Body of pancreas (tissue), 4 donors: ENCODE measurements around the gene TRAPPC6A. TPM values are rescaled to one million over a fixed set of nuclear protein-coding genes. Genes with fewer than 3 reads are reported as not detected.
A peak's percentile ranks its signal among the peaks of the same experiment; 100 is the strongest.

Experiments
- ATAC-seq: fragments of 150-250 bp; one replicate; pipeline ENCODE4 v1.9.1; 2016
- DNase-seq, 4 donors: peaks; one replicate each; pipeline ENCODE4 v3.0.0-alpha.2; 2019
- H3K27ac ChIP-seq, 4 donors: fragments of 200-600 bp; sonication (generic); 1 replicate in 3 of 4; 2 replicates in 1 of 4; pipeline versions ENCODE4 v1.5.1 to v1.6.1; 2016 to 2019; ENCODE audit warnings: mild to moderate bottlenecking in 1 of 4, mixed read lengths in 1 of 4, moderate library complexity in 1 of 4
- H3K27me3 ChIP-seq, 2 donors: fragments of 200-600 bp; sonication (generic); one replicate each; pipeline ENCODE4 v1.6.0; 2016; ENCODE audit warnings: mild to moderate bottlenecking in 1 of 2
- H3K36me3 ChIP-seq, 2 donors: fragments of 200-600 bp; sonication (generic); replicated peaks in 1 of 2; 2 replicates each; pipeline ENCODE4 v1.5.1; 2016; ENCODE audit warnings: low read depth in 2 of 2; ENCODE audit not compliant: insufficient read depth in 1 of 2
- H3K4me1 ChIP-seq: fragments of 200-600 bp; sonication (generic); one replicate; pipeline ENCODE4 v1.6.0; 2016
- H3K4me3 ChIP-seq, 2 donors: fragments of 200-600 bp; sonication (generic); 1 replicate in 1 of 2; 2 replicates in 1 of 2; pipeline ENCODE4 v1.5.1; 2016 to 2019
- H3K9me3 ChIP-seq, 3 donors: fragments of 200-600 bp; sonication (generic); 1 replicate in 2 of 3; 2 replicates in 1 of 3; pipeline ENCODE4 v1.5.1; 2016
- CTCF ChIP-seq, 7 experiments: fragments of 450-650 bp in 4 of 7; fragments of 200-600 bp in 3 of 7; sonication (generic) in 3 of 7; IDR thresholded peaks; one replicate each; pipeline ENCODE4 v1.5.1; 2016 to 2019; ENCODE audit warnings: antibody characterized with exemption in 7 of 7
- POLR2A ChIP-seq, 3 donors: fragments of 450-650 bp; IDR thresholded peaks; one replicate each; pipeline ENCODE4 v1.6.1; 2016; ENCODE audit warnings: antibody characterized with exemption in 3 of 3, mild to moderate bottlenecking in 2 of 3
- WGBS, 2 donors: methylation state at CpG; one replicate each; pipeline ENCODE4 v1.1.5; 2017; 5-methylcytosine and 5-hydroxymethylcytosine counted together
- intact Hi-C: fragments of 100-400 bp; cut with DNase I; formaldehyde crosslinking; loops from one replicate; pipeline ENCODE4 v1.15.1; 2023
- total RNA-seq, 2 donors: library from RNA; depleted of rRNA; stranded (reverse); fragments of >200 nt; gene quantifications; one replicate each; pipeline ENCODE4 v1.1.0, GENCODE V29; 2016

The TRAPPC6A gene
- total RNA-seq, 2 donors from 2014 or later: 8.3 TPM; not detected in 1

DNA sequence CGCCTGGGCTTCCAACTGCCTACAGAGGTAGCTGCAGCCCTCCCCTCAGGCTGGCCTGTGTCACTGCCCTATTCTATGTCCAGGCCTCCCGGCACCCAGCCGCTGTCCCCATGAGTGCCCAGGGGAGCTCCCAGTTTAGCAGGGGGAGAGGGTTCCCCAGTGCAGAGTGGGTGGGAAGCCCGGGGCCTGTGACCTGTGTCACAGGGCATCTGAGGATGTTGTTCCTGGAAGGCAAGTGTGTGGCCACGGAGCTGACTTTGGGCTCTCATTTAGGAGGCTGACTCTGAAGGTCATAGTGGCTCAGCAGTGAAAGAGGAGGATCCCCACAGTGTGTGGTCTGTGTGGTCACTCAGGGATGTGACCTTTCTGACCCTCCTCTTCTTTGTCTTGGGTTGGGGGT is 59.9 kb downstream of the TRAPPC6A start:
- DNase-seq (no peak), ATAC-seq (peak; percentile 18)
- Histone ChIP-seq H3K4me1 (peaks cover 32% of the 10 kb centered on the region), H3K9me3 (no peaks in the 10 kb centered on the region), H3K27me3 (no peaks in the 10 kb centered on the region), H3K4me3 (no peak overlapping the region), H3K36me3 (no peaks in the 10 kb centered on the region), H3K27ac (no peak overlapping the region)
- intact Hi-C loops: no loop called here
- 40 to 87% methylated on average over 1 to 5 of the region's 5 CpGs for WGBS, 2 donors
- TF ChIP-seq POLR2A (IDR thresholded peaks at IDR 0.05) (no peak), CTCF (IDR thresholded peaks at IDR 0.05) (no peak)

DNA sequence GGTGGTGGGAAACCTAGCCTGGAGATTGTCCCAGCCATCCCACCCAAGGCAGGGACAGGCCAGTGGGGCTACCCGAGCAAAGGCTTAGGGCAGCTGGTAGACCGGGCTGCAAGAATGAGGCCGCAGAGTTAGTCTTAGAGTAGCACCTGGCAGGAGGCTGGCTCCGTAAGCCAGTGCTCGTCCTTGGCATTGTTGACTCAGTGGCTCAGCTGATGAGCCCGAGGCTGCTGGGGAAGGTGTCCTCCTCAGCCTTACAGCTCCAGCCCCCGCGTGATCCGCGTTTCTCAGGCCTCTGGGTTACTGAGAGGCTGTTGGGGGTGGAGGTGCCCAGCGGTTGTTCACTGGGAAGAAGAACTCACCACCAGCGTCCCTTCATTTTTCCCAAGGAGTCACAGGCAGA is 60.4 kb downstream of the TRAPPC6A start:
- no peak overlapping the region for H3K27ac ChIP-seq

GRCh38 chr19:45117167-45117594 is 60.9 kb downstream of the TRAPPC6A start:
- no peak for TF ChIP-seq CTCF (IDR thresholded peaks at IDR 0.05)
- TF ChIP-seq POLR2A (IDR thresholded peaks at IDR 0.05): no peak
- H3K9me3 ChIP-seq: no peaks in the 10 kb centered on the region
- H3K4me3 ChIP-seq: no peak overlapping the region
- intact Hi-C loops: no loop called here
- no peaks in the 10 kb centered on the region for H3K36me3 ChIP-seq
- no peak for ATAC-seq
- DNase-seq: no peak
- no peaks in the 10 kb centered on the region for H3K27me3 ChIP-seq
- WGBS, 2 donors: 59 to 62% methylated on average over 10 to 16 of the region's 16 CpGs
- peaks cover 41% of the 10 kb centered on the region for H3K4me1 ChIP-seq
- H3K27ac ChIP-seq: no peak overlapping the region

More for the DNA sequence above, 60.4 kb downstream of the TRAPPC6A start:
- no peaks in the 10 kb centered on the region for H3K36me3 ChIP-seq
- ATAC-seq: peak; percentile 41
- intact Hi-C loops: no loop called here
- no peaks in the 10 kb centered on the region for H3K9me3 ChIP-seq
- H3K27me3 ChIP-seq: no peaks in the 10 kb centered on the region
- H3K4me1 ChIP-seq: peaks cover 36% of the 10 kb centered on the region
- DNase-seq: peak in 3 of 4 donors; percentile 28 to 40 (median 31)
- H3K4me3 ChIP-seq: no peak overlapping the region
- WGBS, 2 donors: 30 to 35% methylated on average over 2 to 12 of the region's 12 CpGs
- TF ChIP-seq CTCF (IDR thresholded peaks at IDR 0.05) (no peak), POLR2A (IDR thresholded peaks at IDR 0.05) (no peak)

GRCh38 chr19:45115809-45116615 is 62.0 kb downstream of the TRAPPC6A start:
- Histone ChIP-seq H3K4me3 (no peak overlapping the region), H3K9me3 (no peaks in the 10 kb centered on the region), H3K27me3 (no peaks in the 10 kb centered on the region), H3K4me1 (peaks cover 42% of the 10 kb centered on the region), H3K36me3 (no peaks in the 10 kb centered on the region), H3K27ac (no peak overlapping the region)
- TF ChIP-seq POLR2A (IDR thresholded peaks at IDR 0.05) (no peak), CTCF (IDR thresholded peaks at IDR 0.05) (no peak)
- ATAC-seq: no peak
- DNase-seq: no peak
- intact Hi-C loops: no loop called here
- 89 to 93% methylated on average over 15 to 20 of the region's 21 CpGs for WGBS, 2 donors

GRCh38 chr19:45114116-45114515 is 63.9 kb downstream of the TRAPPC6A start:
- TF ChIP-seq POLR2A (IDR thresholded peaks at IDR 0.05): no peak
- TF ChIP-seq CTCF (IDR thresholded peaks at IDR 0.05): no peak
- DNase-seq (no peak), ATAC-seq (no peak)
- Histone ChIP-seq H3K9me3 (no peaks in the 10 kb centered on the region), H3K27ac (no peak overlapping the region), H3K36me3 (no peaks in the 10 kb centered on the region), H3K4me3 (no peak overlapping the region), H3K4me1 (peaks cover 42% of the 10 kb centered on the region), H3K27me3 (no peaks in the 10 kb centered on the region)
- WGBS, 2 donors: 63 to 77% methylated on average over 1 to 4 of the region's 4 CpGs
- intact Hi-C loops: no loop called here
